Fibroblast of lung (primary cell): ENCODE measurements around the gene C11orf52.

Experiments used
- CTCF ChIP-seq, 2 donors: IDR thresholded peaks in 1 of 2; conservative IDR thresholded peaks in 1 of 2; 1 replicate in 1 of 2; 2 replicates in 1 of 2; pipeline ENCODE4 v1.5.1; 2011 to 2012; ENCODE audit warnings: low read length in 2 of 2, control low read depth in 1 of 2, inconsistent platforms in 1 of 2, low read depth in 1 of 2, mild to moderate bottlenecking in 1 of 2
- EZH2 ChIP-seq: IDR thresholded peaks from 2 replicates; pipeline ENCODE4 v1.5.1; 2012; ENCODE audit warnings: low read length, control low read depth, mild to moderate bottlenecking; ENCODE audit errors: missing control alignments

GRCh38 chr11:111944139-111944538 is 25.4 kb downstream of the C11orf52 start:
- TF ChIP-seq CTCF (conservative IDR thresholded peaks at IDR 0.05 in 1 of 2, IDR thresholded peaks at IDR 0.05 in 1 of 2; ENCODE audit: low read depth in 1 of 2, low read length in 2 of 2) (no peak), EZH2 (no peak)
